ENCODE measurements around the gene LRRC59.

The LRRC59 gene

DNA sequence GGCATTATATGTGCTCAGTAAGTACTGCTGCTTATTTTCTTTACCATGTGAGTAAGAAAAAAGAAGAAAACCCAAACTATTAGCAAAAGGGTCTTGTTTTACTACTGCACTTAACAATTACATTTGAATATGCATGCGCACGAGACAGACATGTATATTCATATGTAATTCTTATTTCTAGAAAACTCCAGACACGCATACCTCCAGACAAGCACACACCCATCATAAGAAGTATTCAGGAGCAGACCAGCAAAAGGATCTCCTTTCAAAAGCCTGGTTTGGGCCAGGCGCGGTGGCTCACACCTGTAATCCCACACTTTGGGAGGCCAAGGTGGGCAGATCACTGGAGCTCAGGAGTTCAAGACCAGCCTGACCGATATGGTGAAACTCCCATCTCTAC lies 7.8 kb downstream of the LRRC59 start:
- in situ Hi-C loops (cut with HindIII; ENCODE audit: low sequenced_read_pairs): no loop called here

GRCh38 chr17:50388728-50389127 lies 8.6 kb downstream of the LRRC59 start:
- in situ Hi-C loops (cut with HindIII; ENCODE audit: low sequenced_read_pairs): no loop called here

DNA sequence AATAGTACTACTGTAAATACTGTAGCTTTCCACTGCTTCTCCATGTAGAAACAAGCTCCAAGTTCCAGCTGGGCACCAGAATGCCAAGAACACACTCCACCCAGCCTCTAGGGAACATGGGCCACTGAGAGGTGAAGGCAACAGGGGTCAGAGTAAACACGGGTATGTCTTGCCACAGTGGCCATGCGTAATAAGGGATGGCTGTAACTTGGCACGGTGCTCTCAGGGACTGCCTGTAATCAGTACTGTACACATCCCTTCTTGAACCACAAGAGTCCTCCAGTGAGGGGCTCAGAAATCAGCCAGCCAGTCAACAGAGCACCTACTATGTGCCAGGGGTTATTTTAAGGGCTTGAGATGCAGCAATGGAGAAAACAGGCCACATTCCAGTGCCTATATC lies 10.8 kb downstream of the LRRC59 start:
- in situ Hi-C loops (cut with HindIII; ENCODE audit: low sequenced_read_pairs): no loop called here

DNA sequence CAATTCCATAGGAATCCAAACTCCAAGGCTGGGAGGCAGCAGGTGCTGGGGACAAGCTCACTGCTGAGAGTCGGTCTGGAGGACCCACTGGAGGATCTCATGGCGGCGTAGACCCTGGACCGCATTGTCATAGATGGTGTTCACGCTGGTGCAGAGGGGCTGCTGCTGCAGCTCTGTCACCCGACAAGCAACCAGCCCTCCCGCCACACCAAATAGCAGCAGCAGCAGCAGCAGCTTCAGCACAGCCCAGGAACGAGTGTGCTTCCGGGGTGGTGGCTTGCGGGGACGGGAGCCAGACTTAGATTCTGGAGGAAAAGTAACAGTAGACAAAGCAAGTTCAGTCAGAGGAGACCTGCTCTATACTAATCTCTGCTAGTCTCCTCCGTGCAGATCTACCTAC lies 14.4 kb downstream of the LRRC59 start:
- in situ Hi-C loops (cut with HindIII; ENCODE audit: low sequenced_read_pairs): no loop called here

GRCh38 chr17:50381920-50382319 lies 15.4 kb downstream of the LRRC59 start:
- in situ Hi-C loops (cut with HindIII; ENCODE audit: low sequenced_read_pairs): no loop called here

DNA sequence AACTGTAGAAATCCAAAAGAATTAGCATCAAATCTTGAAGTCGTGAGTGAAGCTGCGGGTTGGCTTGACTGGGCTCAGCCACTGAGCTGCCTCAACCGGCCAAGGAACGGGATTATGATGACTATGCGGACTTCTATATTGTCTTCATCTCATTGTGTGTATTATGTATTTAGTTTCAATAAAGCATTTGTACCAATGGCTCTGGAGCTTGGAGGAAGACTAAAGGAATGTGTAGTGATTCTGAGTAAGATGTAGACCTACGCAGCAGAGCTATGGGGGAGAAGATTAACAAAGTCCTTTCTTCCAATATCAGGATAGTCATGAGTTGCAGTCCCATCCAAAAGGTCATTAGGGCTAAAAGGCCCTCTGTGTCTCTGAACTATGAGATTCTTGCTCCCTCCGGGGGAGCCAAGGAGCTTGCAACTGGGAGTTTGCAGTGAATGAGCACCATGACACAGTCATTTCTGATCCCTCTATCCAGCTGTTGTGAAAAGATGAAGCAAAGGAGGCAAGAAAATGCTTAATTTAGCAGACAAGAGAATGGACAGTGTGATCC lies 16.0 kb downstream of the LRRC59 start:
- in situ Hi-C loops (cut with HindIII; ENCODE audit: low sequenced_read_pairs): no loop called here

- in situ Hi-C loops (cut with HindIII; ENCODE audit: low sequenced_read_pairs): no loop called here
Measured at GRCh38 chr17:50380369-50381259, 16.7 kb downstream of the LRRC59 start.

DNA sequence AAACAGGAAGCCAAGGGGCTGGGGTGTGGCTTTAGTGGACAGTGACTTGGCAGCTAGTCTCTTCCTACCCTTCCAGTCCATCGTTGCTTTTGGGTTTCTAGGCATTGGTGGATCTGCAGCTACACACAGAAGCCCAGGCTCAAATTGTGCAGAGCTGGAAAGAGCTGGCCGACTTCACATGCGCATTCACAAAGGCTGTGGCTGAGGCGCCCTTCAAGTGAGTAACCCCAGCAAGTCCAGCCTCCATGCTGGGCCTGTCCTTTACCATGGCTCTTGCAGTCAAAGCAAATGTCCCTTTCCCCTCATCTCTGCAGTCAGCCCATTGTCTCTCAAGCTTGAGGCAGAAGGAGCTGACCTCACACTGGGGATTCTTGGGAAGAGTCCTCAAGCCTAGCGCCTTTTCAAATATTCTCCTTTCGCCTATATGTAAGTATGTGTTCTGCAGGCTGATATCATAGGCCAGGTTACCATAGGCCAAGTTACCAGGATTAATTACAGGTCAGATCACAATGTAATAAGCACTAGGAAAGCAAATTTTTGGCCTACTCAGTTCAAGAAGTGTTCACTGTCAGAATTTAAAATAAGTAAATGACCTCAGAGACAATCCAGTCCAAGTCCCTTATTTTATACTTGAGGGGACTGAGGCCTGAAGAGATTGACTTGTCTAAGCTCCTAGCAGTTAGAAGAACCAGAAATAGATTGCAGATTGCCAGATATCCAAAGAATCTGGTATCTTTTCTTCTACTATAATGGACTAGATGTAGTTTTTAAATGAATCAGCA lies 17.8 kb downstream of the LRRC59 start:
- in situ Hi-C loops (cut with HindIII; ENCODE audit: low sequenced_read_pairs): no loop called here

- in situ Hi-C loops (cut with HindIII; ENCODE audit: low sequenced_read_pairs): no loop called here
Measured at GRCh38 chr17:50375858-50376538, 21.3 kb downstream of the LRRC59 start.

DNA sequence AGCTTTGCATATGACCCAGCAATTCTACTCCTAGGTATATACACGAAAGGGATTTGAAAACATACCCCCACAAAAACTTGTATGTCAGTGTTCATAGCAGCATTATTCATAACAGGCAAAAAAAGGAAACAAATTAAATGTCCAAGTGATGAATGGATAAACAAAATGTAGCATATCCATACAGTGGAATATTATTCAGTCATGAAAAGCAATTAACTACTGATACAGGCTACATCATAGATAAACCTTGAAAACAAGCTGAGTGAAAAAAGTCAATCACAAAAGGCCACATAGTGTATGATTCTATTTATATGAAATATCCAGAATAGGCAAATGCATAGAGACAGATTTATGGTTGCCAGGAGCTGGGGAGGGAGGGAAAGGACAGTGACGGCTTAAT lies 23.6 kb downstream of the LRRC59 start:
- in situ Hi-C loops (cut with HindIII; ENCODE audit: low sequenced_read_pairs): no loop called here

DNA sequence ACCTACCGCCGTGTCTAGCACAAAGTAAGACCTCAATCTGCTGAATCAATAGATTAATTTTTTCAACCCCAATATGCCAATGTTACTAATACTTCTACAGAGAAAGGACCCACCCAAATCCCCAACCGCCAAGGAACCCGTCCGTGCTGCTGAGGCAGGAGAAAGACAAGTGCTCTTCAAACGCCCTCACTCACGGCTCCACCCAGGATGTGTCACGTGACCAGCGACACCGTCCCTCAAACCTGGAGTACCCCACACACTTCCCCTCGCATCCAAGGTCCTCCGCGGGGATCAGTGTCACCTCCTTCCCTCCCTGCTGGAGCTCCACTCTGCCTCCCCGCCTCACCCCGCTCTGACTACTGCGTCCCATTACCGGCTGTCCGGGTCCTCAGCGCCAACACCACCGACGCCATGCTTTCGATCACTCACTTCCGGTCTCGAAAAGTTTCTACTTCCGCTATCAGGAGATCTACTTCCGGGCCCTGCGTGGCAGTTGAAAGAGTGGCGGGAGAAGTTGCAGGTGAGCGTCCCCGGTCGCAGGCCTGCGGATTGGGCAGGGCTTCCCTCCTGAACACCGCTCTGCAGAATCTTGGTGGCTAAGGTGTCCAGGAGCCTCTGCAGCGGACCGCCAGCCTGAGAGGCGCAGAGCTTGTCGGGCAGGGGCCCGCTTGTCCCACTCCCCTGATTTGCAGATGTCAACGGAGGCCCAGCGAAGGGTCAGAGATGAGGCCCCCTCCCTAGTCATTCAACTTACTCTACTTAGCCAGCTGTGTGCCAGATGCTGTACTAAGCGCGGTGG lies 24.4 kb downstream of the LRRC59 start, which contains the start of the genes EME1 and MRPL27:
Gene EME1 (plus strand): TSS at position 472 of the 799 bp plus-strand sequence. CDS start 1,980 bp downstream, outside the sequence.
Gene MRPL27 (minus strand): TSS at position 427 of the 799 bp plus-strand sequence. CDS start 14 bp downstream, at position 413.
- in situ Hi-C loops (cut with HindIII; ENCODE audit: low sequenced_read_pairs): no loop called here

DNA sequence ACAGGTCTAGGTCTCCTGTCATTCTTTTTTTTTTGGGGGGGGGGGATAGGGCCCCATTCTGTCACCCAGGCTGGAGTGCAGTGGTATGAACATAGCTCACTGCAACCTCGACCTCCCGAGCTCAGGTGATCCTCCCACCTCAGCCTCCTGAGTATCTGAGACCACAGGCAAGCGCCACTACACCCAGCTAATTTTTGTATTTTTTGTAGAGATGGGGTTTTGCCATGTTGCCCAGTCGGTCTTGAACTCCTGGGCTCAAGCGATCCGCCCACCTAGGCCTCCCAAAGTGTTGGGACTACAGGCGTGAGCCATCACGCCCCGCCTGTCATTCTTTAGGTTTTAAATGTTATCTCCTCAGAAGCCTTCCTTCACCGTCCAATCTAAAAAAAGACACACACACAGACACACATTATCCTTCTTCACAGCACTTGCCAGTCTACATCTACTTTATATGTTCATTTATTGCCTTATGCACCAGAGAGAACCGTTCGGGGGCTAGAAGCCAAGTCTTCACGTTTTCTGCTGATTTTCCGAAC lies 25.0 kb downstream of the LRRC59 start:
- in situ Hi-C loops (cut with HindIII; ENCODE audit: low sequenced_read_pairs): no loop called here

GRCh38 chr17:50371526-50371925 lies 25.8 kb downstream of the LRRC59 start:
- in situ Hi-C loops (cut with HindIII; ENCODE audit: low sequenced_read_pairs): no loop called here

DNA sequence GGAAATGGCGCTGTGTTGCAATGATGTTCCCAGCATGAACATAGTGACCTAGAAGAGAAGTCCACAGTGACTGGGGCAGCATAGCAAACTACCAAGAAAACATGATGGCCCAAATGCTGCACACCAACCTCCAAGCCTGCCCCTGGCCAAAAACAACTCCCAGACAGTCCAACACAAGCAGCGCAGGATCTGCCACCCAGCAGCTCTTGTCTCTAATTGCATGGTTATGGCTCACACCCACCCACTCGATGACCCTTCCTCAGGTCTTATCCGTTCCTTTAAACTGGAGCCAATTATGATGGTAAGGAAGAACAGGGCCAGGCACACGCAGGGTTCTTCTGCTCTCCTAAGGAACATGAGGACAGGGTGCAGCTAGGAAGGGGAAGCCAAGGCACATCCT lies 27.3 kb downstream of the LRRC59 start:
- in situ Hi-C loops (cut with HindIII; ENCODE audit: low sequenced_read_pairs): no loop called here

DNA sequence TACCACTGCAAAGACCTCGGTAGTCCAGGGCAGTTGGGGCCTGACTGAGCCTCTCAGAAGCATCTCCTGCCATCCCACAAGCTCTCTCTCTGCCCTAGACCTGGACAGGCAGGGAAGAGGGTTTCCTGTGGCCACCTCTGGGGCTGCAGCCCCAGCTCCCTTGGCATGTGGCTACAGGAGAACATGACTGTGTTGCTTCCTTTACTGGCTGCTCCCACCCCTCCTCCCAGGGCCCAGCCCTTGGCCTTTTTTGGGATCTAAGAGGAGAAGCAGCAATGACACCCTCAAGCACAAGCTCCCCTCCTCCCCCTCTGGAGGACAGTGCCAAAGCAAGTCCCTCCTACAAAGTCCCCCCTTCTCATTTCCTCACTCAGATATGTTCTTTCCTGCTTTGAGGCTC lies 29.9 kb downstream of the LRRC59 start:
- in situ Hi-C loops (cut with HindIII; ENCODE audit: low sequenced_read_pairs): no loop called here

GRCh38 chr17:50365649-50366393 lies 31.5 kb downstream of the LRRC59 start:
- in situ Hi-C loops (cut with HindIII; ENCODE audit: low sequenced_read_pairs): no loop called here

DNA sequence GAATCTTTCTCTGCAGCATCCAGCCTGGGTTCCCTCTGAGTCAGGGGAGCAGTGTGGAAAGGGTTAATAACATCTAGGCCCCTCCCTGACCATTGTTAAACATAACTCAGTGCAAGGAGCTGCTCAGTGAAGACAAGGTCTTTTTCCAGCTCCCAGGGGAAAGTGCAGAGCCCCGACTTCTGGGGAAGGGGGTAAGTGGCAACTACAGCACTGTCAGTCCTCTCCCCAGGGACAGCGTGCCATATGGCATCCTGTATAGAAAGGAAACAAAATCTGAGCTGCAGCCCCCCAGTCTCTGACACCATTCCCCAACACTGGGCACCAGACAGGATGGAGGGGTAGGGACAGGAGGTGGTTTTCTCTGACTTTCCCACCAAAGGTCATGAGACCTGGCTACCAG lies 32.2 kb downstream of the LRRC59 start:
- in situ Hi-C loops (cut with HindIII; ENCODE audit: low sequenced_read_pairs): no loop called here

DNA sequence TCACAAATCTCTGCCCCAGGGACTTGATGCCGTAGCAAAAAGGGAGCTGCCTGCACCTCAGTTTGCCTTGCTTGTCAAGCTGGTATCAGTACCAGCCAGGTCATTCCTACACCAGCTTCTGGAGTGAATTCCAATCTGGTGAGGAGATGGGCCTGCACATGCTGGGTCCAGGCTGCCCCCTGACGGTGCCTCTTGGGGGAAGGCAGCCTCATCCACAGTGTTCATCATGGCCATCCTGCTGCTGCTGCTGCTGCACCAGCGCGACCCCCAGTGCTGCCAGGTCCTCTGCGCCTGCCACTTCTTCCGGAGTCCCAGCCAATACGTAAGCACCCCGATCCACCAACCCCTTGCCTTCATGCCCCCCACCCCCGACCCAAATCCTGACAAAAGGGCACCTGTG lies 32.6 kb downstream of the LRRC59 start:
- in situ Hi-C loops (cut with HindIII; ENCODE audit: low sequenced_read_pairs): no loop called here

- in situ Hi-C loops (cut with HindIII; ENCODE audit: low sequenced_read_pairs): no loop called here
Measured at GRCh38 chr17:50364061-50364458, 33.3 kb downstream of the LRRC59 start.

Data from DLD1 (cell line).